ENCODE results near the gene HNRNPDL. TPM values are rescaled to one million over a fixed set of nuclear protein-coding genes. Genes with fewer than 3 reads are reported as not detected.

Gene HNRNPDL
- polyA plus RNA-seq, 1 of the 3 experiments (the other 2 are of a cell fraction): 210 TPM

DNA sequence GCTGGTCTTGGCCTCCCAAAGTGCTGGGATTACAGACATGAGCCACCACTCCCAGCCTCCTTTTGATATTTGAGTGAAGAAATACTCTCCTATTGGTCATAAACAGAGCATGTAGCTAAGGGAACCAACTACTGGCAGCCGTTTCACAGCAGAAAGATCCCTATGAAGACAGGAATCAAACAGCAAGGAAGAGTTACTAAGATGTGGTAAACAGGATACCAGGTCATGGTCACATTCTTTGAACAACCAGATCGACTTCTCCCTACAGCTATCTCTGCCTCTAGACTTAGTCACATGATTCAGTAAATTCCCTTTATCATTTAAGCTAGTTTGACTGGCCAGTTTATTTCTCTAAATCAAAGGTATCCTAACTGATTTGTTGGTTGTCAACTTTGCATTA, 47.5 kb downstream of the HNRNPDL start:
- TF ChIP-seq NFIC (IDR thresholded peaks at IDR 0.05; ENCODE audit: borderline replicate concordance): no peak
- TF ChIP-seq, protein P1, sequence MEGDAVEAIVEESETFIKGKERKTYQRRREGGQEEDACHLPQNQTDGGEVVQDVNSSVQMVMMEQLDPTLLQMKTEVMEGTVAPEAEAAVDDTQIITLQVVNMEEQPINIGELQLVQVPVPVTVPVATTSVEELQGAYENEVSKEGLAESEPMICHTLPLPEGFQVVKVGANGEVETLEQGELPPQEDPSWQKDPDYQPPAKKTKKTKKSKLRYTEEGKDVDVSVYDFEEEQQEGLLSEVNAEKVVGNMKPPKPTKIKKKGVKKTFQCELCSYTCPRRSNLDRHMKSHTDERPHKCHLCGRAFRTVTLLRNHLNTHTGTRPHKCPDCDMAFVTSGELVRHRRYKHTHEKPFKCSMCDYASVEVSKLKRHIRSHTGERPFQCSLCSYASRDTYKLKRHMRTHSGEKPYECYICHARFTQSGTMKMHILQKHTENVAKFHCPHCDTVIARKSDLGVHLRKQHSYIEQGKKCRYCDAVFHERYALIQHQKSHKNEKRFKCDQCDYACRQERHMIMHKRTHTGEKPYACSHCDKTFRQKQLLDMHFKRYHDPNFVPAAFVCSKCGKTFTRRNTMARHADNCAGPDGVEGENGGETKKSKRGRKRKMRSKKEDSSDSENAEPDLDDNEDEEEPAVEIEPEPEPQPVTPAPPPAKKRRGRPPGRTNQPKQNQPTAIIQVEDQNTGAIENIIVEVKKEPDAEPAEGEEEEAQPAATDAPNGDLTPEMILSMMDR (IDR thresholded peaks at IDR 0.05): no peak
- no peak for TF ChIP-seq GABPA (IDR thresholded peaks at IDR 0.05; ENCODE audit: low read depth)
- no peak for TF ChIP-seq FOXJ3 (CRISPR knock-in tag; IDR thresholded peaks at IDR 0.05)
- TF ChIP-seq MEF2A (IDR thresholded peaks at IDR 0.05; ENCODE audit: borderline replicate concordance, low read depth): no peak
- no peak for TF ChIP-seq ELF1 (IDR thresholded peaks at IDR 0.05)
- no peak for TF ChIP-seq SIN3A (IDR thresholded peaks at IDR 0.05; ENCODE audit: borderline replicate concordance, low read depth, low read length)
- TF ChIP-seq MXI1 (IDR thresholded peaks at IDR 0.05; ENCODE audit: low read depth, low read length): no peak
- no peak for TF ChIP-seq RFX5 (IDR thresholded peaks at IDR 0.05; ENCODE audit: low read length)
- TF ChIP-seq CHD2 (IDR thresholded peaks at IDR 0.05; ENCODE audit: low read length, partially characterized antibody): no peak
- TF ChIP-seq TCF12 (IDR thresholded peaks at IDR 0.05): no peak
- TF ChIP-seq USF1 (IDR thresholded peaks at IDR 0.05; ENCODE audit: borderline replicate concordance, low read depth): no peak
- no peak for TF ChIP-seq RCOR1 (IDR thresholded peaks at IDR 0.05; ENCODE audit: low read length)
- no peak for TF ChIP-seq JUND (IDR thresholded peaks at IDR 0.05)
- TF ChIP-seq SMC3 (IDR thresholded peaks at IDR 0.05; ENCODE audit: low read depth, low read length): no peak
- Histone ChIP-seq H3K27me3 (ENCODE audit: insufficient read depth) (no peaks in the 10 kb centered on the region), H3K36me3 (replicated peaks in 1 of 2; ENCODE audit: control insufficient read depth in 1 of 2, insufficient read depth in 2 of 2, low read length in 1 of 2) (peaks cover 0 to 5% of the 10 kb centered on the region in 2 experiments), H3K9me2 (no peaks in the 10 kb centered on the region), H3K4me3 (ENCODE audit: low read depth in 2 of 2, low read length in 1 of 2) (no peak overlapping the region), H3K9me3 (0 out of 2 replicates have a peak, but pooled peaks cover 9% of the 10 kb centered on the region), H3K27ac (ENCODE audit: low read depth in 2 of 2, low read length in 1 of 2) (no peak overlapping the region), H3K4me2 (no peak overlapping the region), H2AFZ (ENCODE audit: low read depth) (no peak overlapping the region), H3K4me1 (ENCODE audit: control insufficient read depth in 1 of 2, insufficient read depth in 2 of 2, low read depth in 1 of 2, low read length in 1 of 2) (no peaks in the 10 kb centered on the region; a peak in 1 of 4 replicates), H4K20me1 (ENCODE audit: insufficient read depth) (no peaks in the 10 kb centered on the region), H3K9ac (no peak overlapping the region), H3K79me2 (ENCODE audit: insufficient read depth) (peaks cover 24% of the 10 kb centered on the region; the same call in 1 of the 2 replicates), H3F3A (replicated peaks; ENCODE audit: insufficient read depth) (peaks cover under 1% of the 10 kb centered on the region)
- DNase-seq: no peak
- ChIA-PET POLR2A (interaction anchor here (2.0 kb wide), 1 partner anchor 46 kb away, joined by 9 read pairs; no protein-coding TSS in a partner anchor), CTCF (no interaction called here)
- WGBS (ENCODE audit: low lambda C conversion rate): 93% methylated on average over 2 of the region's 2 CpGs

DNA sequence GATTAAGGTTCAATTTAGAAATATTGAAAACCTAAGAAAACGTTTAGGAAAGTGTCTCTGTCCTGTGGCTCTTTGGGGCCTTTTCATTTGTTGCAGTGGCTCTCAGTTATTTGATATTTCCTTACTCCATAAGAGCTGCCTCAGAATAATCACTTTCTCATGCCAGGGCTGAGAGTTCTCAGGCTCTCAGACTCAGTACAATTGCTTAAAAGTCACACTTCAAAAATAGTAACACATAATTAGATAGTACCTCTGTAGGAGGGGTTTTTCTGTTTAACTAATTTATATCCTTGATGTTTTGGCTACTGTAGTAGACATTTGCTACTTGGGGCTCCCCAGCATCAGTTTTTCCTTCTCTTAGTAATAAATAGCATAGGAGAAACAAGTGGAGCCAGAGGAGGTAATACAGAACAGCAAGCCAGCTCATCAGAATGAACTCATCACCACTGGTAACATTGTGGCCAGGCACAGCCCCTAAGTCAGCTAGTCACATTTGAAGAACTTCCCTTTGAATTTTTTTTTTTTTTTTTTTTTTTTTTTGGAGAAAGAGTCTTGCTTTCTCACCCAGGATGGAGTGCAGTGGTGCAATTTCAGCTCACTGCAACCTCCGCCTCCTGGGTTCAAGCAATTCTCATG, 48.5 kb downstream of the HNRNPDL start:
- ChIA-PET POLR2A (interaction anchor here (1.3 kb wide), 1 partner anchor 47 kb away, joined by 5 read pairs; no protein-coding TSS in a partner anchor), CTCF (interaction anchor here (1.6 kb wide), 1 partner anchor 48 kb away, joined by 8 read pairs; the partner anchor contains the start of gene HNRNPDL)
- peaks cover 32% of the 10 kb centered on the region for H3K79me2 ChIP-seq (ENCODE audit: insufficient read depth)
- H3K4me3 ChIP-seq (ENCODE audit: low read depth in 2 of 2, low read length in 1 of 2): no peak overlapping the region
- 0 out of 2 replicates have a peak, but pooled peaks cover 9% of the 10 kb centered on the region for H3K9me3 ChIP-seq
- H3K36me3 ChIP-seq (replicated peaks in 1 of 2; ENCODE audit: control insufficient read depth in 1 of 2, insufficient read depth in 2 of 2, low read length in 1 of 2): peaks cover 0 to 5% of the 10 kb centered on the region in 2 experiments
- H2AFZ ChIP-seq (ENCODE audit: low read depth): no peak overlapping the region
- H3K9me2 ChIP-seq: no peaks in the 10 kb centered on the region
- no peak overlapping the region for H3K27ac ChIP-seq (ENCODE audit: low read depth in 2 of 2, low read length in 1 of 2)
- WGBS (ENCODE audit: low lambda C conversion rate): 90% methylated on average over 2 of the region's 2 CpGs
- H3K4me1 ChIP-seq (ENCODE audit: control insufficient read depth in 1 of 2, insufficient read depth in 2 of 2, low read depth in 1 of 2, low read length in 1 of 2): no peaks in the 10 kb centered on the region; a peak in 1 of 4 replicates
- H3K9ac ChIP-seq: no peak overlapping the region
- H4K20me1 ChIP-seq (ENCODE audit: insufficient read depth): no peaks in the 10 kb centered on the region
- peaks cover 4% of the 10 kb centered on the region for H3F3A ChIP-seq (replicated peaks; ENCODE audit: insufficient read depth)
- H3K4me2 ChIP-seq: no peak overlapping the region
- TF ChIP-seq GATA2 (CRISPR knock-in tag; IDR thresholded peaks at IDR 0.05) (no peak), RFX5 (IDR thresholded peaks at IDR 0.05; ENCODE audit: low read length) (no peak), NRF1 (IDR thresholded peaks at IDR 0.05; ENCODE audit: low read depth, low read length) (no peak), ELF1 (IDR thresholded peaks at IDR 0.05) (no peak), SMC3 (IDR thresholded peaks at IDR 0.05; ENCODE audit: low read depth, low read length) (no peak), FOSL2 (IDR thresholded peaks at IDR 0.05; ENCODE audit: borderline replicate concordance, low read depth) (no peak), NFIC (IDR thresholded peaks at IDR 0.05; ENCODE audit: borderline replicate concordance) (no peak), CHD2 (IDR thresholded peaks at IDR 0.05; ENCODE audit: low read length, partially characterized antibody) (no peak), RCOR1 (IDR thresholded peaks at IDR 0.05; ENCODE audit: low read length) (no peak), PBX3 (IDR thresholded peaks at IDR 0.05) (no peak)
- TF ChIP-seq, protein P2, sequence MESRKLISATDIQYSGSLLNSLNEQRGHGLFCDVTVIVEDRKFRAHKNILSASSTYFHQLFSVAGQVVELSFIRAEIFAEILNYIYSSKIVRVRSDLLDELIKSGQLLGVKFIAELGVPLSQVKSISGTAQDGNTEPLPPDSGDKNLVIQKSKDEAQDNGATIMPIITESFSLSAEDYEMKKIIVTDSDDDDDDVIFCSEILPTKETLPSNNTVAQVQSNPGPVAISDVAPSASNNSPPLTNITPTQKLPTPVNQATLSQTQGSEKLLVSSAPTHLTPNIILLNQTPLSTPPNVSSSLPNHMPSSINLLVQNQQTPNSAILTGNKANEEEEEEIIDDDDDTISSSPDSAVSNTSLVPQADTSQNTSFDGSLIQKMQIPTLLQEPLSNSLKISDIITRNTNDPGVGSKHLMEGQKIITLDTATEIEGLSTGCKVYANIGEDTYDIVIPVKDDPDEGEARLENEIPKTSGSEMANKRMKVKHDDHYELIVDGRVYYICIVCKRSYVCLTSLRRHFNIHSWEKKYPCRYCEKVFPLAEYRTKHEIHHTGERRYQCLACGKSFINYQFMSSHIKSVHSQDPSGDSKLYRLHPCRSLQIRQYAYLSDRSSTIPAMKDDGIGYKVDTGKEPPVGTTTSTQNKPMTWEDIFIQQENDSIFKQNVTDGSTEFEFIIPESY (IDR thresholded peaks at IDR 0.05; ENCODE audit: borderline replicate concordance, low read depth): no peak
- TF ChIP-seq, protein P3, sequence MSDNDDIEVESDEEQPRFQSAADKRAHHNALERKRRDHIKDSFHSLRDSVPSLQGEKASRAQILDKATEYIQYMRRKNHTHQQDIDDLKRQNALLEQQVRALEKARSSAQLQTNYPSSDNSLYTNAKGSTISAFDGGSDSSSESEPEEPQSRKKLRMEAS (IDR thresholded peaks at IDR 0.05; ENCODE audit: low read depth): no peak
- DNase-seq: no peak
- H3K27me3 ChIP-seq (ENCODE audit: insufficient read depth): no peaks in the 10 kb centered on the region

Data from SK-N-SH (cell line).